H9 (cell line): ENCODE results near the gene SLC35B1. TPM values are rescaled to one million over a fixed set of nuclear protein-coding genes. Genes with fewer than 3 reads are reported as not detected.

Experiments used
- DNase-seq: peaks from one replicate; pipeline ENCODE4 v3.0.0-alpha.2; 2017
- H2AFZ ChIP-seq: one replicate; pipeline ENCODE4 v1.6.1; 2013; ENCODE audit warnings: mild to moderate bottlenecking, low read length, control low read depth, moderate library complexity
- H2AK5ac ChIP-seq: 2 replicates; pipeline ENCODE4 v1.6.1; 2013; ENCODE audit warnings: low read length, control low read depth, mixed read lengths; ENCODE audit not compliant: insufficient read length
- H2BK120ac ChIP-seq: one replicate; pipeline ENCODE4 v1.6.1; 2013; ENCODE audit warnings: low read depth, mild to moderate bottlenecking, low read length, control low read depth, inconsistent platforms; ENCODE audit not compliant: poor library complexity, severe bottlenecking
- H2BK12ac ChIP-seq: 2 replicates; pipeline ENCODE4 v1.6.1; 2013; ENCODE audit warnings: low read length, control low read depth, mixed read lengths, low read depth; ENCODE audit not compliant: insufficient read length
- H2BK15ac ChIP-seq: 2 replicates; pipeline ENCODE4 v1.6.1; 2013; ENCODE audit warnings: low read depth, low read length, control low read depth
- H2BK20ac ChIP-seq: one replicate; pipeline ENCODE4 v1.6.1; 2013; ENCODE audit warnings: low read depth, mild to moderate bottlenecking, low read length, control low read depth, inconsistent platforms; ENCODE audit not compliant: poor library complexity, severe bottlenecking
- H2BK5ac ChIP-seq: 2 replicates; pipeline ENCODE4 v1.6.1; 2013; ENCODE audit warnings: low read length, control low read depth, mixed read lengths; ENCODE audit not compliant: insufficient read length
- H3K14ac ChIP-seq: 2 replicates; pipeline ENCODE4 v1.6.1; 2013; ENCODE audit warnings: low read length, control low read depth; ENCODE audit not compliant: insufficient read depth
- H3K18ac ChIP-seq: 2 replicates; pipeline ENCODE4 v1.6.1; 2013; ENCODE audit warnings: low read depth, mild to moderate bottlenecking, mixed read lengths, low read length, control low read depth; ENCODE audit not compliant: insufficient read length
- H3K23ac ChIP-seq: 2 replicates; pipeline ENCODE4 v1.6.1; 2013; ENCODE audit warnings: low read length, control low read depth, mixed read lengths, low read depth; ENCODE audit not compliant: insufficient read length
- H3K23me2 ChIP-seq: 2 replicates; pipeline ENCODE4 v1.6.1; 2013; ENCODE audit warnings: low read depth, mild to moderate bottlenecking, mixed read lengths, low read length, control low read depth; ENCODE audit not compliant: insufficient read length, poor library complexity, severe bottlenecking
- H3K27ac ChIP-seq: 2 replicates; pipeline ENCODE4 v1.5.1; 2013; ENCODE audit warnings: low read length, control low read depth, mixed read lengths, low read depth; ENCODE audit not compliant: insufficient read length
- H3K27me3 ChIP-seq: 2 replicates; pipeline ENCODE4 v1.6.1; 2013; ENCODE audit warnings: low read length, control low read depth, inconsistent platforms; ENCODE audit not compliant: insufficient read depth
- H3K4ac ChIP-seq: 2 replicates; pipeline ENCODE4 v1.6.1; 2013; ENCODE audit warnings: low read depth, mild to moderate bottlenecking, control low read depth, inconsistent platforms, low read length, moderate library complexity
- H3K4me1 ChIP-seq: 2 replicates; pipeline ENCODE4 v1.6.1; 2013; ENCODE audit warnings: low read length, control low read depth, inconsistent platforms; ENCODE audit not compliant: insufficient read depth
- H3K4me2 ChIP-seq: 2 replicates; pipeline ENCODE4 v1.6.1; 2013; ENCODE audit warnings: low read length, control low read depth, mixed read lengths; ENCODE audit not compliant: insufficient read length, insufficient read depth
- H3K56ac ChIP-seq: 2 replicates; pipeline ENCODE4 v1.6.1; 2013; ENCODE audit warnings: low read depth, mild to moderate bottlenecking, mixed read lengths, low read length, control low read depth; ENCODE audit not compliant: insufficient read length
- H3K79me1 ChIP-seq: 2 replicates; pipeline ENCODE4 v1.6.1; 2013; ENCODE audit warnings: low read depth, mild to moderate bottlenecking, moderate library complexity, low read length, control low read depth, inconsistent platforms; ENCODE audit not compliant: insufficient read depth, poor library complexity, severe bottlenecking
- H3K79me2 ChIP-seq: 2 replicates; pipeline ENCODE4 v1.6.1; 2013; ENCODE audit warnings: low read length, control low read depth, inconsistent platforms; ENCODE audit not compliant: insufficient read depth
- H3K9ac ChIP-seq: 2 replicates; pipeline ENCODE4 v1.6.1; 2013; ENCODE audit warnings: low read length, control low read depth, mixed read lengths; ENCODE audit not compliant: insufficient read length; ENCODE audit errors: extremely low read depth
- H3K9me3 ChIP-seq: one replicate; pipeline ENCODE4 v1.6.1; 2013; ENCODE audit warnings: low read depth, low read length, inconsistent platforms; ENCODE audit not compliant: control insufficient read depth
- H3T11ph ChIP-seq: one replicate; pipeline ENCODE4 v1.6.1; 2013; ENCODE audit warnings: mild to moderate bottlenecking, low read length, control low read depth, inconsistent platforms
- H4K20me1 ChIP-seq: one replicate; pipeline ENCODE4 v1.6.1; 2013; ENCODE audit not compliant: control insufficient read depth, insufficient read length, insufficient read depth
- H4K5ac ChIP-seq: 2 replicates; pipeline ENCODE4 v1.6.1; 2013; ENCODE audit warnings: low read depth, mild to moderate bottlenecking, mixed read lengths, low read length, control low read depth; ENCODE audit not compliant: insufficient read length
- H4K8ac ChIP-seq: replicated peaks from 2 replicates; pipeline ENCODE4 v1.6.1; 2013; ENCODE audit warnings: low read length, control low read depth, mixed read lengths, low read depth; ENCODE audit not compliant: insufficient read length
- H4K91ac ChIP-seq: 2 replicates; pipeline ENCODE4 v1.6.1; 2013; ENCODE audit warnings: low read depth, mild to moderate bottlenecking, moderate library complexity, mixed read lengths, low read length, control low read depth; ENCODE audit not compliant: insufficient read length
- H3K27ac Mint-ChIP-seq, 3 experiments: 2 replicates in 2 of 3; 3 replicates in 1 of 3; pipeline ENCODE4 v1.8.0; 2020 to 2021; ENCODE audit warnings: mixed read lengths in 3 of 3, mild to moderate bottlenecking in 1 of 3, moderate library complexity in 1 of 3
- H3K27me3 Mint-ChIP-seq: 2 replicates; pipeline ENCODE4 v1.8.0; 2021; ENCODE audit warnings: low read depth, mild to moderate bottlenecking, moderate library complexity, mixed read lengths
- H3K36me3 Mint-ChIP-seq, 3 experiments: 2 replicates in 2 of 3; 3 replicates in 1 of 3; pipeline ENCODE4 v1.8.0; 2020 to 2021; ENCODE audit warnings: low read depth in 3 of 3, mixed read lengths in 3 of 3; ENCODE audit not compliant: insufficient read depth in 1 of 3
- H3K4me1 Mint-ChIP-seq, 2 experiments: 2 replicates each; pipeline ENCODE4 v1.8.0; 2020; ENCODE audit warnings: mixed read lengths in 2 of 2
- H3K4me3 Mint-ChIP-seq, 2 experiments: 2 replicates in 1 of 2; 3 replicates in 1 of 2; pipeline ENCODE4 v1.8.0; 2020 to 2021; ENCODE audit warnings: mild to moderate bottlenecking in 2 of 2, mixed read lengths in 2 of 2, moderate library complexity in 1 of 2
- H3K9me3 Mint-ChIP-seq, 2 experiments: 2 replicates in 1 of 2; 3 replicates in 1 of 2; pipeline ENCODE4 v1.8.0; 2020; ENCODE audit warnings: mild to moderate bottlenecking in 2 of 2, mixed read lengths in 2 of 2, moderate library complexity in 1 of 2
- CTCF ChIP-seq: fragments of 200-600 bp; sonication (generic); conservative IDR thresholded peaks from 3 replicates; pipeline ENCODE4 v1.8.0; 2021; ENCODE audit warnings: antibody characterized with exemption, mild to moderate bottlenecking
- WGBS: extraction: QIAGEN DNeasy Blood & Tissue Kit; methylation state at CpG from one replicate; pipeline ENCODE4 v1.1.7; 2013; ENCODE audit warnings: missing lambda C conversion rate, low lambda C conversion rate, mixed read lengths; ENCODE audit not compliant: insufficient read length; ENCODE audit errors: extremely low coverage; 5-methylcytosine and 5-hydroxymethylcytosine counted together
- total RNA-seq: library from RNA; stranded (reverse); gene quantifications from 2 replicates; pipeline ENCODE4 v1.2.1, GENCODE V29; 2021

The SLC35B1 gene
- total RNA-seq, 1 experiment from 2014 or later = 58.9 TPM

- H2BK5ac ChIP-seq = no peak overlapping the region
- H2BK12ac ChIP-seq = no peak overlapping the region
- H4K5ac ChIP-seq = no peak overlapping the region
- Mint-ChIP-seq H3K27ac (no peak overlapping the region), H3K27me3 (no peaks in the 10 kb centered on the region; the same call in 1 of the 2 replicates), H3K36me3 (peaks cover 16 to 57% (median 50%) of the 10 kb centered on the region in 3 experiments; a peak in 6 of 7 replicates), H3K9me3 (no peaks in the 10 kb centered on the region), H3K4me1 (peaks cover 0 to under 1% of the 10 kb centered on the region in 2 experiments; a peak in 2 of 4 replicates), H3K4me3 (no peak overlapping the region)
- H3K27ac ChIP-seq = no peak overlapping the region
- H3K4ac ChIP-seq = no peak overlapping the region
- no peak for TF ChIP-seq CTCF
- H4K8ac ChIP-seq = no peak overlapping the region
- H3K14ac ChIP-seq = no peak overlapping the region
- no peak overlapping the region for H3K9ac ChIP-seq
- no CpG with 5 or more reads among the region's 6 CpGs for WGBS
- no peaks in the 10 kb centered on the region for H3K79me1 ChIP-seq
- no peak overlapping the region for H3K4me2 ChIP-seq
- H3K27me3 ChIP-seq = no peaks in the 10 kb centered on the region
- H3K4me1 ChIP-seq = no peaks in the 10 kb centered on the region
- no peaks in the 10 kb centered on the region for H4K20me1 ChIP-seq
- H3K23me2 ChIP-seq = peaks cover 3% of the 10 kb centered on the region
- no peak for DNase-seq
- H2BK15ac ChIP-seq = no peak overlapping the region
- no peak overlapping the region for H2BK120ac ChIP-seq
- no peak overlapping the region for H3K56ac ChIP-seq
- H2AFZ ChIP-seq = no peak overlapping the region
- no peak overlapping the region for H3K23ac ChIP-seq
- H4K91ac ChIP-seq = no peak overlapping the region
- no peak overlapping the region for H2AK5ac ChIP-seq
- H2BK20ac ChIP-seq = no peak overlapping the region
- H3T11ph ChIP-seq = no peak overlapping the region
- no peaks in the 10 kb centered on the region for H3K79me2 ChIP-seq
- no peak overlapping the region for H3K18ac ChIP-seq
- no peaks in the 10 kb centered on the region for H3K9me3 ChIP-seq
These were observed 6.8 kb downstream of the SLC35B1 start for GRCh38 chr17:49700960-49701359.
